Loucy (cell line): Measurements from ENCODE around the gene FPGS.
A peak's percentile ranks its signal among the peaks of the same experiment; 100 is the strongest.

ENCODE experiments used
- CTCF ChIP-seq: fragments of 200-600 bp; sonication (generic); conservative IDR thresholded peaks from 2 replicates; pipeline ENCODE4 v1.5.1; 2014; ENCODE audit warnings: mild to moderate bottlenecking, antibody characterized with exemption, low read length
- EZH2phosphoT487 ChIP-seq: fragments of 200-600 bp; IDR thresholded peaks from 2 replicates; pipeline ENCODE4 v1.6.1; 2018; ENCODE audit warnings: antibody characterized with exemption, mild to moderate bottlenecking, moderate library complexity, borderline replicate concordance

- peak; percentile 27; the same call in 1 of the 2 replicates for TF ChIP-seq CTCF
- no peak for TF ChIP-seq EZH2phosphoT487
Observed at GRCh38 chr9:127801955-127802575, 617 bp upstream of the FPGS start.
